Mucosa of descending colon (tissue), 3 donors: ENCODE data around the gene CIZ1. TPM values are rescaled to one million over a fixed set of nuclear protein-coding genes. Genes with fewer than 3 reads are reported as not detected.

Experiments
- ATAC-seq: fragments of 200-7000 bp; cut with Tn5 transposase; one replicate; pipeline ENCODE4 v1.9.1; 2020; ENCODE audit warnings: mild to moderate bottlenecking, moderate library complexity
- DNase-seq, 3 donors: peaks; one replicate each; pipeline ENCODE4 v3.0.0-alpha.2; 2020
- H3K36me3 ChIP-seq: fragments of 200-600 bp; one replicate; pipeline ENCODE4 v1.8.0; 2021; ENCODE audit warnings: low read depth, mild to moderate bottlenecking
- H3K4me1 ChIP-seq: fragments of 200-600 bp; one replicate; pipeline ENCODE4 v1.8.0; 2021; ENCODE audit warnings: low read depth, mild to moderate bottlenecking
- H3K4me3 ChIP-seq: fragments of 200-600 bp; one replicate; pipeline ENCODE4 v1.8.0; 2021; ENCODE audit warnings: mild to moderate bottlenecking
- H3K9me3 ChIP-seq: fragments of 200-600 bp; one replicate; pipeline ENCODE4 v1.8.0; 2021; ENCODE audit warnings: mild to moderate bottlenecking
- CTCF ChIP-seq: fragments of 200-600 bp; IDR thresholded peaks from one replicate; pipeline ENCODE4 v1.8.0; 2022; ENCODE audit warnings: antibody characterized with exemption, mild to moderate bottlenecking
- intact Hi-C, 2 donors: fragments of 100-400 bp; cut with DNase I in 1 of 2; cut with micrococcal nuclease in 1 of 2; formaldehyde crosslinking; loops; one replicate each; pipeline versions ENCODE4 v1.11.0 to v1.11.1; 2022; cut with DNase I, micrococcal nuclease
- total RNA-seq, 3 donors: library from RNA; stranded (reverse); fragmentation: NEBNext Ultra II Directional in 2 of 3; extraction: Animal tissue kit (Norgen Biotek cat#: 25700) in 2 of 3; gene quantifications; one replicate each; pipeline versions ENCODE4 v1.2.1 to v1.2.4, GENCODE V29; 2021 to 2023
- donor health status: DM: no; HTN: no; CAD: no; lungs with moderate emphysema.
- donor health status: DM: no; HTN: no; CAD: no.
- donor health status: DM: no; HTN: yes; CAD: no.

Gene CIZ1
- total RNA-seq, 3 donors from 2014 or later = 88.0 to 176 (median 105) TPM

GRCh38 chr9:128208386-128208785, 17.0 kb upstream of the CIZ1 start:
- TF ChIP-seq CTCF = no peak

GRCh38 chr9:128206916-128207910, 15.8 kb upstream of the CIZ1 start:
- no peak for TF ChIP-seq CTCF
- Histone ChIP-seq H3K4me1 (peaks cover 10% of the 10 kb centered on the region), H3K9me3 (no peaks in the 10 kb centered on the region), H3K4me3 (no peak overlapping the region), H3K36me3 (no peaks in the 10 kb centered on the region)
- no peak for ATAC-seq
- no peak for DNase-seq
- intact Hi-C loops = no loop called here

More at GRCh38 chr9:128208386-128208785, 17.0 kb upstream of the CIZ1 start:
- intact Hi-C loops = no loop called here
- ATAC-seq (no peak), DNase-seq (no peak)
- Histone ChIP-seq H3K4me1 (peaks cover 10% of the 10 kb centered on the region), H3K4me3 (no peak overlapping the region), H3K36me3 (no peaks in the 10 kb centered on the region), H3K9me3 (no peaks in the 10 kb centered on the region)

- H3K9me3 ChIP-seq = no peaks in the 10 kb centered on the region
- no peak for TF ChIP-seq CTCF
- intact Hi-C loops = no loop called here
- H3K36me3 ChIP-seq = no peaks in the 10 kb centered on the region
- DNase-seq (no peak), ATAC-seq (no peak)
- peaks cover 6% of the 10 kb centered on the region for H3K4me1 ChIP-seq
- H3K4me3 ChIP-seq = no peak overlapping the region
These were observed 15.1 kb upstream of the CIZ1 start for GRCh38 chr9:128206484-128206883.

- DNase-seq = no peak
- TF ChIP-seq CTCF = no peak
- ATAC-seq = no peak
- intact Hi-C loops = no loop called here
- Histone ChIP-seq H3K36me3 (no peaks in the 10 kb centered on the region), H3K4me1 (peaks cover 6% of the 10 kb centered on the region), H3K9me3 (no peaks in the 10 kb centered on the region), H3K4me3 (no peak overlapping the region)
These were observed 14.0 kb upstream of the CIZ1 start for GRCh38 chr9:128205296-128205944.

- DNase-seq = no peak
- Histone ChIP-seq H3K4me1 (peaks cover 6% of the 10 kb centered on the region), H3K4me3 (no peak overlapping the region), H3K36me3 (no peaks in the 10 kb centered on the region), H3K9me3 (no peaks in the 10 kb centered on the region)
- intact Hi-C loops = no loop called here
- ATAC-seq = no peak
- TF ChIP-seq CTCF = no peak
These were observed 13.5 kb upstream of the CIZ1 start for GRCh38 chr9:128204858-128205257.
